Measurements from ENCODE around the gene RBMS3.

The RBMS3 gene

GRCh38 chr3:29694783-29695182 lies 413.9 kb downstream of the RBMS3 start:
- DNase-seq = no peak

GRCh38 chr3:29695201-29695600 lies 414.3 kb downstream of the RBMS3 start:
- DNase-seq = no peak

- no peak for DNase-seq
These were observed 414.9 kb downstream of the RBMS3 start for GRCh38 chr3:29695643-29696198.

- DNase-seq = no peak
These were observed 415.4 kb downstream of the RBMS3 start for GRCh38 chr3:29696311-29696710.

GRCh38 chr3:29697989-29698388 lies 417.1 kb downstream of the RBMS3 start:
- no peak for DNase-seq

GRCh38 chr3:29700256-29700655 lies 419.4 kb downstream of the RBMS3 start:
- no peak for DNase-seq

GRCh38 chr3:29701326-29701983 lies 420.6 kb downstream of the RBMS3 start:
- no peak for DNase-seq

GRCh38 chr3:29705906-29706844 lies 425.3 kb downstream of the RBMS3 start:
- no peak for DNase-seq

GRCh38 chr3:29708884-29709283 lies 428.0 kb downstream of the RBMS3 start:
- no peak for DNase-seq

GRCh38 chr3:29711255-29711771 lies 430.4 kb downstream of the RBMS3 start:
- DNase-seq = no peak

- no peak for DNase-seq
These were observed 435.3 kb downstream of the RBMS3 start for GRCh38 chr3:29716213-29716612.

- no peak for DNase-seq
These were observed 437.8 kb downstream of the RBMS3 start for GRCh38 chr3:29718661-29719065.

GRCh38 chr3:29720665-29721064 lies 439.8 kb downstream of the RBMS3 start:
- no peak for DNase-seq

GRCh38 chr3:29721789-29722188 lies 440.9 kb downstream of the RBMS3 start:
- DNase-seq = no peak

- no peak for DNase-seq
These were observed 450.2 kb downstream of the RBMS3 start for GRCh38 chr3:29731050-29731449.

GRCh38 chr3:29741231-29741630 lies 460.4 kb downstream of the RBMS3 start:
- DNase-seq = no peak

GRCh38 chr3:29745232-29745870 lies 464.5 kb downstream of the RBMS3 start:
- no peak for DNase-seq

GRCh38 chr3:29746163-29746760 lies 465.4 kb downstream of the RBMS3 start:
- no peak for DNase-seq

- DNase-seq = no peak
These were observed 467.1 kb downstream of the RBMS3 start for GRCh38 chr3:29747991-29748390.

GRCh38 chr3:29751647-29752314 lies 470.9 kb downstream of the RBMS3 start:
- DNase-seq = no peak

- no peak for DNase-seq
These were observed 473.5 kb downstream of the RBMS3 start for GRCh38 chr3:29754346-29754745.

- DNase-seq = no peak
These were observed 474.5 kb downstream of the RBMS3 start for GRCh38 chr3:29755416-29755815.

Data from hippocampal formation (tissue), 2 donors.